ENCODE data around the gene CHMP4B. TPM values are rescaled to one million over a fixed set of nuclear protein-coding genes. Genes with fewer than 3 reads are reported as not detected.
A peak's percentile ranks its signal among the peaks of the same experiment; 100 is the strongest.

The CHMP4B gene
- total RNA-seq, 1 donor from 2014 or later, result 95.6 TPM

GRCh38 chr20:33793011-33793931, 17.9 kb upstream of the CHMP4B start:
- Mint-ChIP-seq H3K36me3 (ENCODE audit: low read depth) (peaks cover 3% of the 10 kb centered on the region), H3K27me3 (no peaks in the 10 kb centered on the region), H3K9me3 (no peaks in the 10 kb centered on the region), H3K4me1 (peaks cover 6% of the 10 kb centered on the region), H3K4me3 (no peak overlapping the region), H3K27ac (peak overlapping the region; percentile 57)
- intact Hi-C loops (cut with micrococcal nuclease), result no loop called here
- no peak for DNase-seq

- Mint-ChIP-seq H3K27me3 (no peaks in the 10 kb centered on the region), H3K4me1 (peaks cover 6% of the 10 kb centered on the region)
Observed at GRCh38 chr20:33796263-33796906, 14.8 kb upstream of the CHMP4B start.

GRCh38 chr20:33796907-33797544, 14.1 kb upstream of the CHMP4B start:
- no peak for DNase-seq
- H3K9me3 Mint-ChIP-seq, result no peaks in the 10 kb centered on the region
- no peak overlapping the region for H3K4me3 Mint-ChIP-seq
- intact Hi-C loops (cut with micrococcal nuclease), result no loop called here
- no peak overlapping the region for H3K27ac Mint-ChIP-seq
- H3K27me3 Mint-ChIP-seq, result no peaks in the 10 kb centered on the region
- peaks cover 6% of the 10 kb centered on the region for H3K4me1 Mint-ChIP-seq
- H3K36me3 Mint-ChIP-seq (ENCODE audit: low read depth), result no peaks in the 10 kb centered on the region

More at GRCh38 chr20:33796263-33796906, 14.8 kb upstream of the CHMP4B start:
- Mint-ChIP-seq H3K4me3 (no peak overlapping the region), H3K27ac (no peak overlapping the region), H3K36me3 (ENCODE audit: low read depth) (no peaks in the 10 kb centered on the region), H3K9me3 (no peaks in the 10 kb centered on the region)
- intact Hi-C loops (cut with micrococcal nuclease), result no loop called here
- DNase-seq, result no peak

GRCh38 chr20:33798444-33798843, 12.7 kb upstream of the CHMP4B start:
- no peak for DNase-seq
- Mint-ChIP-seq H3K9me3 (no peaks in the 10 kb centered on the region), H3K4me3 (no peak overlapping the region), H3K4me1 (peaks cover 1% of the 10 kb centered on the region), H3K36me3 (ENCODE audit: low read depth) (no peaks in the 10 kb centered on the region), H3K27ac (no peak overlapping the region), H3K27me3 (peaks cover 2% of the 10 kb centered on the region)
- intact Hi-C loops (cut with micrococcal nuclease), result no loop called here

DNA sequence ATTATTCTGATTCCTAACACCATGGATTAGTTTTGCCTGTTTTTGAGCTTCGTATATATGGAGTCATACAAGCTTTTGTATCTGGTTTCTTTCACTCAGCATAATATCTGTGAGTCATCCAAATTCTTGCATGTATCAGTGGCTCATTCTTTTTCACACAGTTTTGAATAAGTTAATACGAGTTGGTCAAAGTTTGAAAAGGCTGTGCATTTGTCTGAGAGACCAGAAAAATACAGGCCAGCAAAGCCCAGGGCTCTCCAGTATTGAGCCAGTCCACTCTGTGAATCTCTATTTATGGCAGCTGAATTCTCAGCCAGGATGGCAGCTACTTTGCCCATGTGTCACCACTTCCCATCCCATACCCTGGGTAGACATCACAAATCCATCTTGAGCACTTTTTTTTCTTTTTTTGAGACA, 7.2 kb upstream of the CHMP4B start:
- Mint-ChIP-seq H3K9me3 (no peaks in the 10 kb centered on the region), H3K27me3 (peaks cover 8% of the 10 kb centered on the region), H3K36me3 (ENCODE audit: low read depth) (no peaks in the 10 kb centered on the region), H3K4me1 (no peaks in the 10 kb centered on the region), H3K4me3 (no peak overlapping the region), H3K27ac (no peak overlapping the region)
- DNase-seq, result no peak
- intact Hi-C loops (cut with micrococcal nuclease), result no loop called here

- peaks cover 7% of the 10 kb centered on the region for H3K27me3 Mint-ChIP-seq
- H3K27ac Mint-ChIP-seq, result no peak overlapping the region
- intact Hi-C loops (cut with micrococcal nuclease), result no loop called here
- H3K9me3 Mint-ChIP-seq, result no peaks in the 10 kb centered on the region
- peaks cover 12% of the 10 kb centered on the region for H3K4me1 Mint-ChIP-seq
- no peak for DNase-seq
- no peak overlapping the region for H3K4me3 Mint-ChIP-seq
- peaks cover 15% of the 10 kb centered on the region for H3K36me3 Mint-ChIP-seq (ENCODE audit: low read depth)
Observed at GRCh38 chr20:33808388-33808787, 2.8 kb upstream of the CHMP4B start.

GRCh38 chr20:33810259-33810658, 889 bp upstream of the CHMP4B start:
- Mint-ChIP-seq H3K27ac (no peak overlapping the region), H3K27me3 (peaks cover 4% of the 10 kb centered on the region), H3K4me3 (no peak overlapping the region), H3K9me3 (peaks cover 3% of the 10 kb centered on the region), H3K36me3 (ENCODE audit: low read depth) (peaks cover 24% of the 10 kb centered on the region), H3K4me1 (peaks cover 30% of the 10 kb centered on the region)
- DNase-seq, result no peak
- intact Hi-C loops (cut with micrococcal nuclease), result loop anchor here (2.0 to 5.0 kb wide), 3 partner anchors 42 to 123 kb away; partner anchors contain the start of gene E2F1

DNA sequence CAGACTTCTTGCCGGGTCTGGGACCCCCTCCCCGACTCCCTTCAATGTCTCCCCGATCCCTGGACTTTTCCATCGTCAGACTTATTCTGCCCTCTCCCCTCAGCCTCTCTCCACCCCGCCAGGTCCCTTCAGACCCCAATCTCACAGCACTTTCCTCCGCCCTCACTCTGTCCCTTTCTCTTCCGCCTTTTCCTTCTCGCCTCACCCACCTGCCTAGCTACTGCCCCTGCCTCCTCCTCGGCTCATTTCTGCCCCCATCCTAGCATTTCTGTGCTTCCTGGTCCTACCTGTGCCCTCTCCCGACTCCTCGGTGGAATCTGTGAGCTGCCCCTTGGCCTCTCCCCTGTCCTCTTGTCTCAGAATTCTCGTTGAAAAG, 616 bp downstream of the CHMP4B start:
- intact Hi-C loops (cut with micrococcal nuclease), result loop anchor here (1.0 to 5.0 kb wide), 5 partner anchors 41 to 301 kb away; partner anchors contain the start of genes E2F1, EIF2S2 and RALY
- H3K4me1 Mint-ChIP-seq, result peaks cover 34% of the 10 kb centered on the region
- H3K36me3 Mint-ChIP-seq (ENCODE audit: low read depth), result peaks cover 32% of the 10 kb centered on the region
- peak; percentile 77 for DNase-seq
- no peaks in the 10 kb centered on the region for H3K27me3 Mint-ChIP-seq
- H3K9me3 Mint-ChIP-seq, result peaks cover 4% of the 10 kb centered on the region
- H3K4me3 Mint-ChIP-seq, result peak overlapping the region; percentile 99
- H3K27ac Mint-ChIP-seq, result peak overlapping the region; percentile 98

- Mint-ChIP-seq H3K9me3 (peaks cover 4% of the 10 kb centered on the region), H3K27ac (peak overlapping the region; percentile 98), H3K36me3 (ENCODE audit: low read depth) (peaks cover 33% of the 10 kb centered on the region), H3K27me3 (no peaks in the 10 kb centered on the region), H3K4me1 (peaks cover 35% of the 10 kb centered on the region), H3K4me3 (peak overlapping the region; percentile 99)
- DNase-seq, result peak; percentile 79
- intact Hi-C loops (cut with micrococcal nuclease), result loop anchor here (5.0 kb wide), 2 partner anchors 40 to 125 kb away; partner anchors contain the start of gene E2F1
Observed at GRCh38 chr20:33812152-33812849, 1.2 kb downstream of the CHMP4B start.

GRCh38 chr20:33812908-33813462, 1.8 kb downstream of the CHMP4B start:
- peak overlapping the region; percentile 99 for H3K4me3 Mint-ChIP-seq
- H3K27ac Mint-ChIP-seq, result peak overlapping the region; percentile 98
- H3K27me3 Mint-ChIP-seq, result no peaks in the 10 kb centered on the region
- peak; percentile 68 for DNase-seq
- peaks cover 40% of the 10 kb centered on the region for H3K36me3 Mint-ChIP-seq (ENCODE audit: low read depth)
- H3K4me1 Mint-ChIP-seq, result peaks cover 42% of the 10 kb centered on the region
- intact Hi-C loops (cut with micrococcal nuclease), result loop anchor here (5.0 kb wide), 2 partner anchors 39 to 126 kb away; partner anchors contain the start of gene E2F1
- H3K9me3 Mint-ChIP-seq, result peaks cover 4% of the 10 kb centered on the region

GRCh38 chr20:33814238-33814712, 3.1 kb downstream of the CHMP4B start:
- peaks cover 44% of the 10 kb centered on the region for H3K36me3 Mint-ChIP-seq (ENCODE audit: low read depth)
- peaks cover 4% of the 10 kb centered on the region for H3K9me3 Mint-ChIP-seq
- H3K27ac Mint-ChIP-seq, result peak overlapping the region; percentile 52
- intact Hi-C loops (cut with micrococcal nuclease), result loop anchor here (5.0 kb wide), 2 partner anchors 38 to 127 kb away; partner anchors contain the start of gene E2F1
- H3K4me3 Mint-ChIP-seq, result peak overlapping the region; percentile 99
- H3K4me1 Mint-ChIP-seq, result peaks cover 46% of the 10 kb centered on the region
- no peaks in the 10 kb centered on the region for H3K27me3 Mint-ChIP-seq
- peak; percentile 64 for DNase-seq

DNA sequence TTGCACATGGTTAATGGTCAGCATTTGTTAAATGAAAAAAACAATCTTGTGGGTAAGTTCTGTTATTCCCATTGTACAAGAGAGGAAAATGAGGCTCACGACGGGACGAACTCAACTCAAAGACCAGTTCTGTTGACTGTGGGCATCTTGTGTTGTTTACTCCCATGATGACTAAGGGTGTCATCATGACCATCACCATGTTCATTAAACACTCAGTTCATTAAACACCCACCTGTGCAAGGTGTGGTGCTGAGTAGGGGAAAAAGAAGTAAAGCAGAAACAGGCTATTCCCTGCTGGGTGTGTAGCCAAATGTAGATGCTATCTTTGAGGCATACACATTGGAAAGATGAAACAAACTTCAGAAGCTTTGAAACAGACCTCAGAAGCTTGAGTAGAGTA, 4.5 kb downstream of the CHMP4B start:
- Mint-ChIP-seq H3K27me3 (no peaks in the 10 kb centered on the region), H3K27ac (no peak overlapping the region), H3K36me3 (ENCODE audit: low read depth) (peaks cover 49% of the 10 kb centered on the region), H3K4me1 (peaks cover 53% of the 10 kb centered on the region), H3K4me3 (no peak overlapping the region), H3K9me3 (peaks cover 4% of the 10 kb centered on the region)
- no peak for DNase-seq
- intact Hi-C loops (cut with micrococcal nuclease), result no loop called here

DNA sequence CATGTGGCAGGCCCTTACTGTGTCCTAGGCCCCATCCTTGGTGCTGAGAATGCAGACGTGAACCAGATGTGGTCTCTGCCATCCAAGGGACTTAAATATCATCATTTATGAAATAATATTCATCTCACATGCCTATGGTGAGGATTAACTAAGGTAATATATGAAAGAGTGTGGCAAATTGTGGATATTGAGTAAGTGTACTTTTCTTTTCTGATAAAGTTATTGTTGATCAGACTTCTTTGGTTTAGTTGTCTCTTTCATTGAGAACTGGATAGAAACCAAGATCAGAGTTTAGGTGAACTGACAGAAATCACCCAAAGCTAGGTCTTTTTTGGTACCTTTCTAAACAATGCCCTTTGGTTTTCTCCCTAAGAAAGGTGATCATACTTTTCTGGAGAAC, 5.0 kb downstream of the CHMP4B start:
- Mint-ChIP-seq H3K27me3 (no peaks in the 10 kb centered on the region), H3K27ac (no peak overlapping the region), H3K4me3 (no peak overlapping the region), H3K9me3 (peaks cover 4% of the 10 kb centered on the region), H3K4me1 (peaks cover 53% of the 10 kb centered on the region), H3K36me3 (ENCODE audit: low read depth) (peaks cover 49% of the 10 kb centered on the region)
- DNase-seq, result no peak
- intact Hi-C loops (cut with micrococcal nuclease), result no loop called here

All from activated CD4-positive, alpha-beta T cell treated with anti-CD3 and anti-CD28 coated beads, Interleukin-2, amount 10 ng/mL, durations not matched to agents 24 days and 14 days (primary cell).